OCI-LY3 (cell line): Measurements from ENCODE around the gene IP6K2.

ENCODE experiments used
- CTCF ChIP-seq: fragments of 200-600, 300-600 bp; sonication (generic); IDR thresholded peaks from 2 replicates; pipeline ENCODE4 v1.5.1; 2014; ENCODE audit warnings: antibody characterized with exemption, low read length, low read depth
- EZH2phosphoT487 ChIP-seq: fragments of 200-600 bp; shearing (Covaris generic); IDR thresholded peaks from 2 replicates; pipeline ENCODE4 v1.6.1; 2018; ENCODE audit warnings: antibody characterized with exemption, mixed run types, low read depth

GRCh38 chr3:48641396-48641795 lies 75.6 kb downstream of the IP6K2 start:
- TF ChIP-seq CTCF (no peak), EZH2phosphoT487 (no peak)
